Kidney epithelial cell (primary cell): ENCODE measurements around the gene CDT1. TPM values are rescaled to one million over a fixed set of nuclear protein-coding genes. Genes with fewer than 3 reads are reported as not detected.

Experiments used
- DNase-seq: peaks from one replicate; pipeline ENCODE4 v3.0.0-alpha.2; 2010; ENCODE audit warnings: low read depth
- H3K27me3 ChIP-seq: 2 replicates; pipeline ENCODE4 v1.6.0; 2011; ENCODE audit warnings: low read length; ENCODE audit not compliant: control insufficient read depth, insufficient read depth
- H3K36me3 ChIP-seq: 2 replicates; pipeline ENCODE4 v1.5.1; 2011; ENCODE audit warnings: low read length; ENCODE audit not compliant: control insufficient read depth, insufficient read depth
- H3K4me3 ChIP-seq: 2 replicates; pipeline ENCODE4 v1.5.1; 2011; ENCODE audit warnings: low read depth, mild to moderate bottlenecking, control low read depth, low read length
- CTCF ChIP-seq: IDR thresholded peaks from 2 replicates; pipeline ENCODE4 v1.5.1; 2011; ENCODE audit warnings: mild to moderate bottlenecking, moderate library complexity, low read length, control low read depth, inconsistent platforms; ENCODE audit not compliant: insufficient read depth, poor library complexity, severe bottlenecking
- total RNA-seq: library from RNA; depleted of rRNA; stranded (reverse); fragments of >200 nt; gene quantifications from 2 replicates; pipeline ENCODE4 v1.2.3, GENCODE V29; 2015

CDT1 gene
- total RNA-seq, 1 donor from 2014 or later: 14.5 TPM

DNA sequence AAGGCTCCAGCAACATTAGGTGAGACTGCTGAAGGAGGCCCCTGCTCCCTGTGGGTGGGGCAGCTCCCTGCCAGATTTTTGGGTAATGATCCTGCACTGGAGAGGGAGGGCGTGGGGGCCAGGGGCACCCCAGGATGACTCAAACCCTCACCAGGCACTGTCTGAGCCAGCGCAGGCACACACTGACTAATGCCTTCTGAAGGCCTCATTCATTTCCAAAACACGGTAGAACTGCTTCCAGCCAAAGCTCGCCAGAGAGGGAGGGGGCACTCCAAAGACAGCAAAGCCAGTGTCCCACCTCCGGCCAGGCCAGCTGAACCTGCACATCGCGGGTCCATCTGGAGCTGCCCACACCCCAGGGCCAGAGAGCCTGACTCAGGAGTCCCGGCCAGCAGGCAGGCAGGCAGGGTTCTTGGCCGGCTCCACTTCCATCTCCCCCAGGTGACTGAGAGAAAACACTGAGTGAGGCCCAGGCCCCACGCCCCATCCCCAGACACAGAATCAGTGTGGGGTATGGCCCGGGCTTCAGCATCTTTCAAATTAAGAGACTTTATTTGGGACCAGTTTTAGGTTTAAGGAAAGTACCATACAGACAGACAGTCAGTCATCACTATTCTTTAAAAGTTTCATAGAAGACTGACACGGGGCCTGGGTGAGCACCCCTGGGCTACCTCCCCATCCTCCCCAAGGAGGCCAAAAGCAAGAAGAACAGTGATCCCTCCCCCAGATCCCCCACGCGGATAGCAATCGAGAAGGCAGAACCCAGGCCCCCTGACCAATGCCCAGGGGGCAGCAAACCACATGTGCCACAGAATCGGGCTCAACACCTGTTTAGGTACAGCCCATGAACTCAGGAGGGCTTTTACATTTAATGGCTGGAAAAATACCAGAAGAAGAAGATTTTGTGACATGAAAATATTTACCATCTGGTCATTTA is 20.9 kb upstream of the CDT1 start:
- DNase-seq: no peak
- no peak for TF ChIP-seq CTCF
- Histone ChIP-seq H3K36me3 (no peaks in the 10 kb centered on the region), H3K4me3 (peak overlapping the region; percentile 9), H3K27me3 (no peaks in the 10 kb centered on the region)

DNA sequence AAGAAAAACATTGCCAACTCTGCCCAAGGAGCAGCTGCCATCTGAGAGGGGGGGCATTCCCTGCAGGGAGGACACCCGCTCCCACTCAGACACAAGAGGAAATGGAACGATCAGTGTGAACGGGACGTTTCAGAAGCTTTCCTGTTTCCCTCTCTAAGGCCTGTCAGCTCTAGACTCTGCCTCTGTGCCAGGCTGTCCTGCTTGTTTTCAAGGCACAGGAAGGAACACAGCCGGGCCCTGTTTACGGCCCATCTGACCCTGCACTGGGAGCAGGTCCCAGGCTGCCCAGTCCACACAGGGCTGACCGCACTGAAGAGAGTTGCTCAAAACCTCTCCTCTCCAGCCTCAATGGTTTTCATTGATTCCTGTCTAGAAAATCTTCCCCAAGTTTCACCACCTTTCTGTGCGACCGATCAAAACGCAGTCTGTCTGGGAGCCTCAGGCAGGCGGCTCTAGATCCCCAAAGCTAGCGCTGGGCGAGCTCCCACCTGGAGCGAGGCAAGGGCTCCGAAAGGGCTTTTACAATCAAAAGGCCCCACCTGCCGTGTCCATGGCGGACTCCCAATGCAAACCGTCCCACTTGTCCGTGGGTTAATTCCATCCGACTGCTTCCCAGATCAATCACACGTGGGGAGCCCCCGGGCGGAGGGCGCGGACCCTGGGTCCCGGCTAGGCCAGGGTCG is 20.1 kb upstream of the CDT1 start:
- no peak for TF ChIP-seq CTCF
- no peaks in the 10 kb centered on the region for H3K27me3 ChIP-seq
- peak overlapping the region; percentile 55 for H3K4me3 ChIP-seq
- H3K36me3 ChIP-seq: no peaks in the 10 kb centered on the region
- DNase-seq: no peak

- peak overlapping the region; percentile 55 for H3K4me3 ChIP-seq
- H3K27me3 ChIP-seq: no peaks in the 10 kb centered on the region
- no peak for DNase-seq
- no peaks in the 10 kb centered on the region for H3K36me3 ChIP-seq
- TF ChIP-seq CTCF: peak; percentile 56
Measured at GRCh38 chr16:88784074-88784855, 19.3 kb upstream of the CDT1 start.

GRCh38 chr16:88784856-88785105 is 18.8 kb upstream of the CDT1 start:
- Histone ChIP-seq H3K27me3 (no peaks in the 10 kb centered on the region), H3K36me3 (no peaks in the 10 kb centered on the region), H3K4me3 (peak overlapping the region; percentile 55)
- no peak for TF ChIP-seq CTCF
- DNase-seq: no peak

- H3K27me3 ChIP-seq: no peaks in the 10 kb centered on the region
- DNase-seq: no peak
- H3K36me3 ChIP-seq: no peaks in the 10 kb centered on the region
- H3K4me3 ChIP-seq: peak within 1 kb of the TSS; percentile 55
- TF ChIP-seq CTCF: peak; percentile 65
Measured at GRCh38 chr16:88785106-88785924, 18.3 kb upstream of the CDT1 start, which contains the start of gene PIEZO1. Gene PIEZO1 (minus strand): TSS chr16:88785220. CDS start chr16:88784964, 256 bp downstream.
